SK-N-SH treated with all-trans-retinoic acid at 6 μM for 48 hours (cell line): ENCODE data around the gene TRIM40.

Experiments
- ATAC-seq: fragments of 200-7000 bp; cut with Tn5 transposase; 3 replicates; pipeline ENCODE4 v1.9.1; 2020; ENCODE audit warnings: mild to moderate bottlenecking, moderate library complexity
- ARNTL ChIP-seq: fragments of 450-650 bp; formaldehyde crosslinking; IDR thresholded peaks from 2 replicates; pipeline ENCODE4 v1.5.0; 2020; ENCODE audit warnings: low read depth, mild to moderate bottlenecking, moderate library complexity, borderline replicate concordance
- BACH2 ChIP-seq: fragments of 250-450 bp; sonication (Bioruptor Pico); IDR thresholded peaks from 2 replicates; pipeline ENCODE4 v1.9.0; 2021; ENCODE audit warnings: mild to moderate bottlenecking, borderline replicate concordance
- CREB5 ChIP-seq: fragments of 250-450 bp; sonication (Bioruptor Pico); IDR thresholded peaks from 2 replicates; pipeline ENCODE4 v1.5.1; 2020; ENCODE audit warnings: low read depth, mild to moderate bottlenecking, moderate library complexity
- CSDC2 ChIP-seq: fragments of 250-450 bp; sonication (Bioruptor Pico); IDR thresholded peaks from 2 replicates; pipeline ENCODE4 v1.5.0; 2020; ENCODE audit warnings: mild to moderate bottlenecking, moderate library complexity
- GLIS3 ChIP-seq: fragments of 250-450 bp; sonication (Bioruptor Pico); IDR thresholded peaks from 2 replicates; pipeline ENCODE4 v1.5.0; 2020; ENCODE audit warnings: mild to moderate bottlenecking, moderate library complexity
- ISL1 ChIP-seq: fragments of 250-450 bp; sonication (Bioruptor Pico); IDR thresholded peaks from 2 replicates; pipeline ENCODE4 v2.1.2; 2022; ENCODE audit warnings: mild to moderate bottlenecking, moderate library complexity
- OSR1 ChIP-seq: fragments of 250-450 bp; sonication (Bioruptor Pico); IDR thresholded peaks from 2 replicates; pipeline ENCODE4 v1.8.0; 2022; ENCODE audit warnings: moderate library complexity, mild to moderate bottlenecking, inconsistent platforms
- PATZ1 ChIP-seq: fragments of 250-450 bp; sonication (Bioruptor Pico); IDR thresholded peaks from 2 replicates; pipeline ENCODE4 v1.8.0; 2020; ENCODE audit warnings: mild to moderate bottlenecking, moderate library complexity, borderline replicate concordance
- PPARA ChIP-seq: fragments of 250-450 bp; sonication (Bioruptor Pico); IDR thresholded peaks from 2 replicates; pipeline ENCODE4 v1.5.0; 2020; ENCODE audit warnings: mild to moderate bottlenecking, borderline replicate concordance
- RARB ChIP-seq: fragments of 250-450 bp; sonication (Bioruptor Pico); IDR thresholded peaks from 2 replicates; pipeline ENCODE4 v1.8.0; 2021; ENCODE audit warnings: mild to moderate bottlenecking, moderate library complexity
- SNAI2 ChIP-seq: fragments of 250-450 bp; sonication (Bioruptor Pico); IDR thresholded peaks from 2 replicates; pipeline ENCODE4 v1.5.0; 2020; ENCODE audit warnings: mild to moderate bottlenecking, moderate library complexity
- TCF4 ChIP-seq: fragments of 250-450 bp; sonication (Bioruptor Pico); IDR thresholded peaks from 2 replicates; pipeline ENCODE4 v1.8.0; 2021; ENCODE audit warnings: mild to moderate bottlenecking, moderate library complexity, borderline replicate concordance
- TOX ChIP-seq: fragments of 250-450 bp; sonication (Bioruptor Pico); IDR thresholded peaks from 2 replicates; pipeline ENCODE4 v1.8.0; 2021; ENCODE audit warnings: mild to moderate bottlenecking, moderate library complexity, borderline replicate concordance
- ZC3H10 ChIP-seq: fragments of 250-450 bp; sonication (Bioruptor Pico); IDR thresholded peaks from 2 replicates; pipeline ENCODE4 v1.5.1; 2021; ENCODE audit warnings: mild to moderate bottlenecking, moderate library complexity
- ZFP30 ChIP-seq: fragments of 450-650 bp; formaldehyde crosslinking; IDR thresholded peaks from 2 replicates; pipeline ENCODE4 v1.5.0; 2022; ENCODE audit warnings: mild to moderate bottlenecking, moderate library complexity
- ZNF565 ChIP-seq: fragments of 450-650 bp; formaldehyde crosslinking; conservative IDR thresholded peaks from 2 replicates; pipeline ENCODE4 v1.5.0; 2020; ENCODE audit warnings: low read depth, mild to moderate bottlenecking, moderate library complexity
- ZNF8 ChIP-seq: fragments of 450-650 bp; formaldehyde crosslinking; IDR thresholded peaks from 2 replicates; pipeline ENCODE4 v1.5.0; 2020; ENCODE audit warnings: mild to moderate bottlenecking, moderate library complexity
- TF ChIP-seq, protein P1 (sequence below): fragments of 250-450 bp; sonication (Bioruptor Pico); IDR thresholded peaks from 2 replicates; pipeline ENCODE4 v1.5.1; 2021; ENCODE audit warnings: mild to moderate bottlenecking, moderate library complexity
- TF ChIP-seq, protein P2 (sequence below): fragments of 250-450 bp; sonication (Bioruptor Pico); IDR thresholded peaks from 2 replicates; pipeline ENCODE4 v1.5.0; 2020; ENCODE audit warnings: mild to moderate bottlenecking, moderate library complexity
- TF ChIP-seq, protein P3 (sequence below): fragments of 250-450 bp; sonication (Bioruptor Pico); IDR thresholded peaks from 2 replicates; pipeline ENCODE4 v1.8.0; 2021; ENCODE audit warnings: low read depth, mild to moderate bottlenecking, moderate library complexity, borderline replicate concordance

Gene TRIM40

DNA sequence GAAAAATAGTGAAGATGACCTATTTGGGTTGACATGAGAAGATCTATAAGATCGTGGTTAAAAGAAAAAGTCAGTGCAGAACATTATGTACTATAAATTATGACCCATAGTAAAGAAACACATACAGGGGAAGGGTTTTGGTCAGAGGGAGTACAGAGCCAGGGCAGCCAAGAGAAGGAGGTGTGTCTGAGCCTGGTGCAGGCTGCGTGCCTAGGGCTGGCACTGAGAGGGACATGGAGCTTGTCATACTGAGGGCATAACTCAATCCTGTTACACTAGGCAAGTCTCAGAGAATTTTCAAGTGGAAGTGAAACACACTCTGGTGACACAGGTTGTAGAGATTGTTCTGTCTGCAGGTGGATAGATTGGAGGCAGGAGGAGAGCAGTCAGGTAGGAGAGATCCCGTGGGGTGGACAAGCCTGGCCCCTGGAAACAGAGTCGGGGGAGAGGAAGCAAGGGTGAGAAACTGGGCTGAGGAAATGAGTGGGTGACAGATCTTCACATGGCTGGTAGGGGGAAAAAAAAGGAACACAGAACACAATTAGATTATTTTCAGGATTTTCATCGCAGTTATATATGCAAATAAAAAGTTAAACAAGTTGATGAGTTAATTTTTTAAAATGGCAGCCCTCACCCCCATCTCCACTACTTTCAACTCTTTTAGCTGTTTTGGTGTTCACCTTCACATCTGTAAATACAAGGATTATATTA lies 41.8 kb upstream of the TRIM40 start:
- TF ChIP-seq ZNF565 (no peak), GLIS3 (CRISPR knock-in tag) (no peak), ZFP30 (no peak), PPARA (CRISPR knock-in tag) (no peak)
- TF ChIP-seq, protein P1, sequence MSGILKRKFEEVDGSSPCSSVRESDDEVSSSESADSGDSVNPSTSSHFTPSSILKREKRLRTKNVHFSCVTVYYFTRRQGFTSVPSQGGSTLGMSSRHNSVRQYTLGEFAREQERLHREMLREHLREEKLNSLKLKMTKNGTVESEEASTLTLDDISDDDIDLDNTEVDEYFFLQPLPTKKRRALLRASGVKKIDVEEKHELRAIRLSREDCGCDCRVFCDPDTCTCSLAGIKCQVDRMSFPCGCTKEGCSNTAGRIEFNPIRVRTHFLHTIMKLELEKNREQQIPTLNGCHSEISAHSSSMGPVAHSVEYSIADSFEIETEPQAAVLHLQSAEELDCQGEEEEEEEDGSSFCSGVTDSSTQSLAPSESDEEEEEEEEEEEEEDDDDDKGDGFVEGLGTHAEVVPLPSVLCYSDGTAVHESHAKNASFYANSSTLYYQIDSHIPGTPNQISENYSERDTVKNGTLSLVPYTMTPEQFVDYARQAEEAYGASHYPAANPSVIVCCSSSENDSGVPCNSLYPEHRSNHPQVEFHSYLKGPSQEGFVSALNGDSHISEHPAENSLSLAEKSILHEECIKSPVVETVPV (CRISPR knock-in tag) = no peak
- ATAC-seq = no peak; the same call in 2 of the 3 replicates

DNA sequence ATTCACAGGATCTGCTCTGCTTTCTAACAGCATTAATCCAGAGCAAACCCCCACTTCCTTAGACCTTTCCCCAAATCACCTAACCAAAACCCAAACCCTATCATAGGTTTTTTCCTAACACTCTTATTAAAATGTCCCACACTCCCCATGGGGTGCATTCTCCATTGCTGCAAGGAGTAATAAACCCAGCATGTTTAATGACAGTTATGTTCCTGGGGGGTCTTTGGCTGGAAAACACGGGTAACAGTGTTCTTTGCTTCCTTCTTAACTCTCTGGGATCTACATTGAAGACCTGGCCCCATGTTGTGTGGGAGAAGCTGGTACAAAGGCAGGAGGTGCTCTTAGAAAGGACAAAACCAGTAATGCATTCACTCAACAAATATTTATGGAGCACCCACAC lies 39.1 kb upstream of the TRIM40 start:
- no peak for ATAC-seq

DNA sequence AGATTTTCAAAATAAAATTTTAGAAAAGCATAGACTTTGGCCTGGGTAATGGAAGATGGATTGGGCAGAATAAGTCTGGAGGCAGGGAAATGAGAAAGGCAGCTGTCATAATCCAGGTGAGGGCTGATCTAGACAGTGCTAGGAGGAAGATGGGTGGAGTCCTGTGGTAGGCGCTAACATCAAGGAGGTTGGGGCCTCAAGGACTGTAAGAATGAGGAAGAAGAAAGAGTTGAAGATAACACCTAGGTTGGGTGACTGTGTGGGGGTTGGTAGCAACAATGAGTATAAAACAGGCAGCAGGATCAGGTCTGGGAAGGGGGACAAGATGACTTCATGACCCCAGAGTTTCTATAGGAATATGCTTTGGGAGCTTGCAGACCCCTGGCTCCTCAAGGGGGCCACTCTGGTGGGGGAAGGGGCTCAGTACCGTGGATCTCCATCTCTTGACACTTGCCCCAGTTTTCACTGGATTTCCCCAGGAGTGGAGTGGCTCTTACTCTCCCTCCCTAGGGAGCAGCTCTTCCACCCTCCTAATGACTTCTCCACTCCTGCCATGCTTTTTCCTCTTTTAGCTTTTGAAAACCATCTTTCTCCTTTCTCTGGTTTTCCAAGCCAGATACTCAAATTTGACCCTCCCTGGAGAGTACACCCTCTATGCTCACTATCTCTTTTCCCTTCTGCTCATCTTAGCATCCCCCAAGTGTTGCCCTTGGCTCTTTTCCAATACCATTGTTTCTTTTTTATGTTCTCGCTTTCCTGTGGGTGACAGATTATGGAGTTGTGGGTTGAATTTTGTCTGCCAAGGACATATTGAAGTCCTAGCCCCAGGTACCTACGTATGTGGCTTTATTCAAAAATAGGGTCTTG lies 37.8 kb upstream of the TRIM40 start:
- TF ChIP-seq ZC3H10 (CRISPR knock-in tag) (no peak), BACH2 (CRISPR knock-in tag) (no peak), TOX (CRISPR knock-in tag) (no peak), ZFP30 (no peak), RARB (CRISPR knock-in tag) (no peak), OSR1 (no peak), CSDC2 (CRISPR knock-in tag) (no peak), ZNF565 (no peak), ZNF8 (CRISPR knock-in tag) (no peak), CREB5 (CRISPR knock-in tag) (no peak), ARNTL (no peak)
- TF ChIP-seq, protein P2, sequence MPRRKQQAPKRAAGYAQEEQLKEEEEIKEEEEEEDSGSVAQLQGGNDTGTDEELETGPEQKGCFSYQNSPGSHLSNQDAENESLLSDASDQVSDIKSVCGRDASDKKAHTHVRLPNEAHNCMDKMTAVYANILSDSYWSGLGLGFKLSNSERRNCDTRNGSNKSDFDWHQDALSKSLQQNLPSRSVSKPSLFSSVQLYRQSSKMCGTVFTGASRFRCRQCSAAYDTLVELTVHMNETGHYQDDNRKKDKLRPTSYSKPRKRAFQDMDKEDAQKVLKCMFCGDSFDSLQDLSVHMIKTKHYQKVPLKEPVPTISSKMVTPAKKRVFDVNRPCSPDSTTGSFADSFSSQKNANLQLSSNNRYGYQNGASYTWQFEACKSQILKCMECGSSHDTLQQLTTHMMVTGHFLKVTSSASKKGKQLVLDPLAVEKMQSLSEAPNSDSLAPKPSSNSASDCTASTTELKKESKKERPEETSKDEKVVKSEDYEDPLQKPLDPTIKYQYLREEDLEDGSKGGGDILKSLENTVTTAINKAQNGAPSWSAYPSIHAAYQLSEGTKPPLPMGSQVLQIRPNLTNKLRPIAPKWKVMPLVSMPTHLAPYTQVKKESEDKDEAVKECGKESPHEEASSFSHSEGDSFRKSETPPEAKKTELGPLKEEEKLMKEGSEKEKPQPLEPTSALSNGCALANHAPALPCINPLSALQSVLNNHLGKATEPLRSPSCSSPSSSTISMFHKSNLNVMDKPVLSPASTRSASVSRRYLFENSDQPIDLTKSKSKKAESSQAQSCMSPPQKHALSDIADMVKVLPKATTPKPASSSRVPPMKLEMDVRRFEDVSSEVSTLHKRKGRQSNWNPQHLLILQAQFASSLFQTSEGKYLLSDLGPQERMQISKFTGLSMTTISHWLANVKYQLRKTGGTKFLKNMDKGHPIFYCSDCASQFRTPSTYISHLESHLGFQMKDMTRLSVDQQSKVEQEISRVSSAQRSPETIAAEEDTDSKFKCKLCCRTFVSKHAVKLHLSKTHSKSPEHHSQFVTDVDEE (CRISPR knock-in tag) = no peak
- TF ChIP-seq, protein P3, sequence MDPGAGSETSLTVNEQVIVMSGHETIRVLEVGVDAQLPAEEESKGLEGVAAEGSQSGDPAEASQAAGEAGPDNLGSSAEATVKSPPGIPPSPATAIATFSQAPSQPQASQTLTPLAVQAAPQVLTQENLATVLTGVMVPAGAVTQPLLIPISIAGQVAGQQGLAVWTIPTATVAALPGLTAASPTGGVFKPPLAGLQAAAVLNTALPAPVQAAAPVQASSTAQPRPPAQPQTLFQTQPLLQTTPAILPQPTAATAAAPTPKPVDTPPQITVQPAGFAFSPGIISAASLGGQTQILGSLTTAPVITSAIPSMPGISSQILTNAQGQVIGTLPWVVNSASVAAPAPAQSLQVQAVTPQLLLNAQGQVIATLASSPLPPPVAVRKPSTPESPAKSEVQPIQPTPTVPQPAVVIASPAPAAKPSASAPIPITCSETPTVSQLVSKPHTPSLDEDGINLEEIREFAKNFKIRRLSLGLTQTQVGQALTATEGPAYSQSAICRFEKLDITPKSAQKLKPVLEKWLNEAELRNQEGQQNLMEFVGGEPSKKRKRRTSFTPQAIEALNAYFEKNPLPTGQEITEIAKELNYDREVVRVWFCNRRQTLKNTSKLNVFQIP (CRISPR knock-in tag) = no peak
- ATAC-seq = no peak

More for the DNA sequence above, 39.1 kb upstream of the TRIM40 start:
- TF ChIP-seq ZC3H10 (CRISPR knock-in tag) (no peak), ZNF8 (CRISPR knock-in tag) (no peak), CSDC2 (CRISPR knock-in tag) (no peak), TCF4 (CRISPR knock-in tag) (no peak), PATZ1 (no peak), TOX (CRISPR knock-in tag) (no peak), ISL1 (no peak), OSR1 (no peak), GLIS3 (CRISPR knock-in tag) (no peak), SNAI2 (CRISPR knock-in tag) (no peak), ZNF565 (no peak), ARNTL (no peak), ZFP30 (no peak)
- TF ChIP-seq, all 23 proteins: peak for 0
